ENCODE results near the gene TSPAN31.

GRCh38 chr12:57723630-57723962 lies 21.2 kb upstream of the TSPAN31 start:
- TF ChIP-seq, protein P1, sequence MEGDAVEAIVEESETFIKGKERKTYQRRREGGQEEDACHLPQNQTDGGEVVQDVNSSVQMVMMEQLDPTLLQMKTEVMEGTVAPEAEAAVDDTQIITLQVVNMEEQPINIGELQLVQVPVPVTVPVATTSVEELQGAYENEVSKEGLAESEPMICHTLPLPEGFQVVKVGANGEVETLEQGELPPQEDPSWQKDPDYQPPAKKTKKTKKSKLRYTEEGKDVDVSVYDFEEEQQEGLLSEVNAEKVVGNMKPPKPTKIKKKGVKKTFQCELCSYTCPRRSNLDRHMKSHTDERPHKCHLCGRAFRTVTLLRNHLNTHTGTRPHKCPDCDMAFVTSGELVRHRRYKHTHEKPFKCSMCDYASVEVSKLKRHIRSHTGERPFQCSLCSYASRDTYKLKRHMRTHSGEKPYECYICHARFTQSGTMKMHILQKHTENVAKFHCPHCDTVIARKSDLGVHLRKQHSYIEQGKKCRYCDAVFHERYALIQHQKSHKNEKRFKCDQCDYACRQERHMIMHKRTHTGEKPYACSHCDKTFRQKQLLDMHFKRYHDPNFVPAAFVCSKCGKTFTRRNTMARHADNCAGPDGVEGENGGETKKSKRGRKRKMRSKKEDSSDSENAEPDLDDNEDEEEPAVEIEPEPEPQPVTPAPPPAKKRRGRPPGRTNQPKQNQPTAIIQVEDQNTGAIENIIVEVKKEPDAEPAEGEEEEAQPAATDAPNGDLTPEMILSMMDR (IDR thresholded peaks at IDR 0.05): no peak
- no peak for TF ChIP-seq POLR2A (IDR thresholded peaks at IDR 0.05)
